GM18508 (cell line): ENCODE results near the gene SLC25A14.

ENCODE experiments used
- ATAC-seq: cut with Tn5 transposase; IDR thresholded peaks from one replicate; pipeline ENCODE4 v1.9.1; 2021; ENCODE audit warnings: moderate number of reproducible peaks; ENCODE audit not compliant: insufficient read depth, unreplicated experiment

SLC25A14 gene

DNA sequence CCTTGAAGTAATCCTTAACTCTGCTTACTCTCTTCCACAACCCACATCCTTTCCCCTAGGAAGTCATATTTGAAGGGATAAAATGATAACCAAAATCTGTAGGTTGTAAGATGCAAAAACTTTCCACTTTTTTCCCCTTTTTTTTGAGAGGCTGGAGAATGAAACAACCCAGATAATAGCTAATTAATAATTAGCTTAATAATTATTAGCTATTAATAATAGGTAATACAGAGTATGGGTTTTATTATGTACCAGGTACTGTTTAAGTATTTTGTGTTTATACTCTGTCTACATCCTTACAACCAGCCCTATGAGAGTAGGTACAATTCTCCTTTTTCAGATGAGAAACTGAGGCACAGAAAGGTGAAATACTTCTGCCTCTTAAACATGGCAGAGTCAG lies 36.4 kb downstream of the SLC25A14 start:
- ATAC-seq = no peak

DNA sequence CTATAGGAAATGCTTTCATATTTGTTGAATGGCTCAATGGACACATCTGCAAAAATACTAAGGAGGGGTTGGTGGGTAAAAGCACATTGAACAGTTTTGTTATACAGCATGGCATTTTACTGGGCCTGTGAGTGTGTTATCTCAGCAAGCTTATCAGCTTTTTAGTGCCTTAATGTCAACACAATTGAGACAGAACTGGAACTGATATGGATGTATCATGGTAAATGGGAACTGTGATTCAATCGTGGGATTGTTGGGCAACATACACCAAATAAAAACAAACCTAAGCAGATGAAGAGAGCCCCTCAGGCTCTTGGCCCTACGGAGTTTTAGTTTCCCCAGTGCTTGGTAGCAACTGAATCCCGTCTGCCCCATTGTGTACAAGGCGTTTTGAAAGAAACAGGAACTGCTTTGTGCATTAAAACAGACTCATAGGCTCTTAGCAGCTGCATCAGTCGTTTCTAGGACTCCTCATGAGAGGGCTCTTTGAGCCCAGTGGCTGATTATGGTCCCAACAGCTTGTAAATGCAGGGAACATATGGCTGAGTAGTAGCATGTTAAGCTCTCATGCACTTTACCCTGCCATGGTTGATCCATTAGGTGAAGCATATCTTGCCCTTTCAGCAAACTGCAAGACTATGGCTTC lies 38.4 kb downstream of the SLC25A14 start:
- no peak for ATAC-seq

GRCh38 chrX:130385520-130385919 lies 45.8 kb downstream of the SLC25A14 start, which contains the start of gene GPR119:
TSS of gene GPR119 (minus strand) at chrX:130385674. CDS start at chrX:130385447, 227 bp downstream.
- ATAC-seq = no peak

DNA sequence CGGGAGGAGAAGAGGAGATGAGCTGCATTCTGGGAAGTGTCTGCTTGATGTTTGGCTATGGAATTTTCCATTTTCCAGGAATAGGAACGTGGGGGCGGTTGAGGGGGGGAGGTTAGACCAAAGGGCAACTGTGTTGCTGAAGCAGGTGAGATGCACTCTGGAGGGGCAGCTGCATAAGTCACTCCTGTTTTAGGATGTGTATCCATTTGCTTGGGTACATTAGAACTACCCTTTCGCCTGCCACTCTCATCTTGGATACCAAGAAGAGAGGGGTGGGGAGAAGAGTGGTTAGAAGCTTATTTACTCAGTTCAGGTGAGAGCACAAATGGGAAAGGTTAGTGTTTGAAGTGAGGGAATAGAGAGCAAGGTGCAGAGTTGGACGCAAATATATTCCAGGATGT lies 46.7 kb downstream of the SLC25A14 start:
- ATAC-seq = no peak

- no peak for ATAC-seq
Observed at GRCh38 chrX:130393451-130394074, 53.8 kb downstream of the SLC25A14 start.

- ATAC-seq = no peak
Observed at GRCh38 chrX:130395341-130395740, 55.6 kb downstream of the SLC25A14 start.

- peak; percentile 68 for ATAC-seq
Observed at GRCh38 chrX:130401415-130402207, 61.9 kb downstream of the SLC25A14 start, which contains the start of gene RBMX2. TSS of gene RBMX2 (plus strand) at chrX:130401987. CDS start at chrX:130402033, 46 bp downstream.

DNA sequence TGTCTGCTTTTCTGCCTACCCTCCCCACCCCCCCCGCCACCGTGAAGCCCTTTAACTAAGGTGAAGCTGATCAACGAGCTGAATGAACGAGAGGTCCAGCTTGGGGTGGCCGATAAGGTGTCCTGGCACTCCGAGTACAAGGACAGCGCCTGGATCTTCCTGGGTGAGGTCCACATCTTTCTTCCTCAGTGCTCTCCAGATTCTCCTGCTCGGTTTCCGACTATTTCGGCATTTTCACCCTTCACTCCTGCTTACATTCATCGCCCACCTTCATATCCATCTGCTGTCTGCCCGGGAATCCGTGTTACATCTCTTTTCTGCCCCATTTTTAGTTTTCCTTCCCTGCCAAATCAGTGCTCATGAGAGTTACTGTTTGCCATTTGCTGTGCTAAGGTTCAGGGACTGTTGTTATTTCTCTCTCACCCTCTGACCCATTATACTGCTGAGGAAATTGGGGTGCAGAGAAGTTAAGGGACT lies 62.5 kb downstream of the SLC25A14 start:
- ATAC-seq = no peak

DNA sequence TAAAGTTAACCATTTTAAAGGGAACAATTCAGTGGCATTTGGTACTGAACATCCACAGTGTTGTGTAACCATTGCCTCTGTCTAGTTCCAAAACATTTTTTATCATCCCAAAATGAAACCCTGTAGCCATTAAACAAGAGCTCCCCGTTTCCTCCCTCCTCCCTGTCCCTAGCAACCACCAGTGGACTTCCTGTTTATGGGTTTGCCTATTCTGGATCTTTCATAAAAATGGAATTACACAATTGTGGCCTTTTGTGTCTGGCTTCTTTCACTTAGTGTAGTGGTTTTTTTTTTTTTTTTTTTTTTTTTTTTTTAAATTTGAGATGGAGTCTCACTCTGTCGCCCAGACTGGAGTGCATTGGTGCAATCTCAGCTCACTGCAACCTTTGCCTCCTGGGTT lies 73.7 kb downstream of the SLC25A14 start:
- ATAC-seq = no peak

GRCh38 chrX:130414800-130415199 lies 75.1 kb downstream of the SLC25A14 start:
- ATAC-seq = no peak

GRCh38 chrX:130415201-130415600 lies 75.5 kb downstream of the SLC25A14 start:
- no peak for ATAC-seq

DNA sequence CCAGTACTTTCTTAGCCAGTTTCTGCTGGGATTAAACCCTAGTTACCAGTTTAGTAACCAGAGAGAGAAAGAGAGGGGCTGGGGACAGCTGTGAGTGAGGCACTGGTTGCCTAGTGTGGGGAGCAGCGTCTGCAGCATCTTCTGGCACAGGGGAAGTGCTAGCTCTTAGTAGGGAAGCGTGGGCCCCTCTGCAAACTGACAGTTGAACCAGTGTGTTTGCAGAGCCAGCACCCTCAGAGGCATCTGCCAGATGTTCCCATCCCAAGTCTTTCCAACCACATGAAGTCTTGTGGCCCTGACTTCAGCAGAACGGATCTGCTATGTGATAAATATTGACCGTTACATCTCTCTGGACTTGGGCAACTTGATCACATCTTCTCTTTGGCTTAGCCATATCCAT lies 77.1 kb downstream of the SLC25A14 start:
- ATAC-seq = no peak

GRCh38 chrX:130418066-130418465 lies 78.3 kb downstream of the SLC25A14 start:
- no peak for ATAC-seq

DNA sequence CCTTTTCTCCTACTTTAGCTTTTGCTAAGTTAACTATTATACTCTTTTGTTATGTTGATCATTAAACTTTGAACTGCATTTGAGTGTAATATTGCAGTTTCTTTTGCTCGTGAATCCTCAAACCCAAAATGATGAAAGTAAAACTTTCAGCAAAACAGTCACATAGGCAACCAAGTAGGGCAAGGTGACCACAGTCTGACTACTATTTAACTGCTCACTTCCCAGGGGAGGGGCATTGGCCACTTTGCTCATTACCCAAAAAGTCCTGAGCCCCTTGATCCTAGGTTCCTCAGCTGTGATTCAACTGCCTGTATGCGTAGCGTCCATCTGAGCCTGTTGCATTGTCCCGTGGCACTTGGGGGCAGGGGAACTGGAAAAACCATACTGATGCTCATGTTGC lies 79.0 kb downstream of the SLC25A14 start:
- ATAC-seq = no peak

DNA sequence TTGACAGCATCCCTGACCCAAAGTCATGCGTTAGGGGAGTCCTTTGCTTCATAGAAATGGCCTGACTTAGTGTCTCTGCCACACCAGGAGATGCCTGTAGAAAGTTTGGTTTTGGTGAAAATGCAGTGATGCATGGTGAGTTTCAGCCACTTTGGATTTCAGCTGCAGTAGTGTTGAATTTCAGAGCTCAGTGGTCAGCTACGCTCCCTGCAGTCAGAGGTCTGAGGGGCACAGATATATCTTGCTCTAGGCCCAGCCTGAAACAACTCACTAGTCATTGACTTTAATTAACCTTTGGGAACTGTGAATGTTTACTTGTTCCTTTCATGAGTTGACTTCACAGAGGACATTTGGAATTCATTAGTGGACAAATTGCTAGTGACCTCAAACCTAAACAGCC lies 79.5 kb downstream of the SLC25A14 start:
- ATAC-seq = no peak
